HG03025 (cell line): ENCODE results near the gene NOX5.
"Not testable (repeated sequence)": the region's sequence is repeated elsewhere in the genome, so short reads cannot be mapped to it uniquely, and the experiment has no call there.

Experiments used
- ATAC-seq: cut with Tn5 transposase; IDR thresholded peaks from one replicate; pipeline ENCODE4 v1.9.1; 2021; ENCODE audit warnings: mild to moderate bottlenecking, moderate library complexity; ENCODE audit not compliant: unreplicated experiment, low FRiP score

NOX5 gene

GRCh38 chr15:69014454-69014853 is at the start of gene NOX5:
TSS of gene NOX5 (plus strand) at chr15:69014695. CDS start at chr15:69014736, 41 bp downstream.
- ATAC-seq: no peak

DNA sequence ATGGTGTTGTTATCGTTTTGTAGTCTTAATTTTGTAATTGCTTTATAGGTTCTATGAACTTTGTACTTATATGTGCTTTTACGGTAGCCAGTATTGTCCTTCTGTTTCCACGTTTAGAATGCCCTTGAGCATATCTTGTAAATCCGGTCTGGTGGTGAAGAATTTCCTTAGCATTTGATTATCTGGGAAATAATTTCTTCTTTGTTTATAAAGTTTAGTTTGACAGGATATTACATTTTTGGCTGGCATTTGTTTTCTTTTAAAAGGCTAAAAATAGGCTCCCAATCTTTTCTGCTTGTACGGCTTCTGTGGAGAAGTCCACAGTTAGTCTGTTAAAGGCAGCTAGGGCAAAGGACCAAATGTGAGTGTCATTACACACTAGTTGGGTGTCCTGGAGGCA is 47.5 kb upstream of the NOX5 start:
- ATAC-seq: no peak

- no peak for ATAC-seq
Measured at GRCh38 chr15:68967948-68968347, 46.5 kb upstream of the NOX5 start.

DNA sequence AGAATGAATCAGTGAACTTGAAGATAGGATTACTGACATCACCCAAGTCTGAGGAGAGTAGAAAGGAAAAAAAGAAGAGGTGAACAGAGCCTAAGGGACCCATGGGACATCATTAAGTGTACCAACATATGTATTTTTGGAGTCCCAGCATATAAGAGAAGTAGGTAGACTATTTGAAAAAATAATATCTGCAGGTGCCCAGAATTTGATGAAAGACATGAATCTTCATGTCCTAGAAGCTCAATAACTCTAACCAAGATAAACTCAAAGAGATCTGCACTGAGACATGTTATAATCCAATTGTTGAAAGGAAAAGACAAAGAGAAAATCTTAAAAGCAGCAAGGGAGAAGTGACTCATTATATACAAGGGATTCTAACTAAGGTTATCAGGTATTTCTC is 45.2 kb upstream of the NOX5 start:
- no peak for ATAC-seq

GRCh38 chr15:68972201-68973065 is 42.1 kb upstream of the NOX5 start:
- ATAC-seq: no peak

DNA sequence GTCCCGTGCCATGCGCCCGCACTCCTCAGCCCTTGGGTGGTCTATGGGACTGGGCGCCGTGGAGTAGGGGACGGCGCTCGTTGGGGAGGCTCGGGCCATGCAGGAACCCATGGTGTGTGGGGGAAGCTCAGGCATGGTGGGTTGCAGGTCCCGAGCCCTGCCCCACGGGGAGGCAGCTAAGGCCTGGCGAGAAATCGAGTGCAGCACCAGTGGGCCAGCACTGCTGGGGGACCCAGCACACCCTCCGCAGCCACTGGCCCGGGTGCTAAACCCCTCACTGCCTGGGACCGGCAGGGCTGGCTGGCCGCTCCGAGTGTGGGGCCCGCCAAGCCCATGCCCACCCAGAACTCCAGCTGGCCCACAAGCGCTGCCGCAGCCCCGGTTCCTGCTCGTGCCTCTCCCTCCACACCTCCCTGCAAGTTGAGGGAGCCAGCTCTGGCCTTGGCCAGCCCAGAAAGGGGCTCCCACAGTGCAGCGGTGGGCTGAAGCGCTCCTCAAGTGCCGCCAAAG is 38.8 kb upstream of the NOX5 start:
- ATAC-seq: not testable (repeated sequence)

- ATAC-seq: not testable (repeated sequence)
Measured at GRCh38 chr15:68977426-68977825, 37.1 kb upstream of the NOX5 start.

GRCh38 chr15:68979006-68979405 is 35.5 kb upstream of the NOX5 start:
- no peak for ATAC-seq

GRCh38 chr15:68979816-68980215 is 34.7 kb upstream of the NOX5 start:
- ATAC-seq: no peak

- ATAC-seq: no peak
Measured at GRCh38 chr15:68980786-68981185, 33.7 kb upstream of the NOX5 start.

- ATAC-seq: no peak
Measured at GRCh38 chr15:68981941-68982340, 32.6 kb upstream of the NOX5 start.

- no peak for ATAC-seq
Measured at GRCh38 chr15:68982976-68983563, 31.4 kb upstream of the NOX5 start.

GRCh38 chr15:68983961-68984481 is 30.5 kb upstream of the NOX5 start:
- no peak for ATAC-seq

- no peak for ATAC-seq
Measured at GRCh38 chr15:68984586-68984985, 29.9 kb upstream of the NOX5 start.

DNA sequence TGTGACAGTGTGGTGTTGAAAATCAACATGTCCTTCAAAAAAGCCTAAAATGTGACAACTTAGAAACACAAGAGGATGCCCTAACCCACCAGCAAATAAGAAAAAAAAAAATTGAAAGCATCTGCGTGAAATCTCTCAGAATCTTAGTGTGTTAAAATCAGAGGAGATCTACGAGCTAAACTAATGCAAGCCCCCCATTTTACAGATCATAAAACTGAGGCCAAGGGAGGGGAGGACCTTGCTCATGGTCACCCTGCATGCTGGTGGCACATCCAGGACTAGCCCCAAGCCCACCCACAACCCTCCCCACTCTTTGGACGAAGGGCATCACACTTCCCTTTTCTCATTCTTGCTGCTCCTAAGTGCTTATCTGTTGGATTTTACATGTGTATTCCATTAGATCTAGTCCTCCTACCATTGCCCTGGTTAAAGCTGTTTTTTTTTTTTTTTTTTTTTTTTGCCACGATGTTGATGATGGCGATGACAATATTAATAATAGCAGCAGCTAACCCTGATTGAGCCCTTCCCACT is 29.1 kb upstream of the NOX5 start:
- ATAC-seq: no peak

DNA sequence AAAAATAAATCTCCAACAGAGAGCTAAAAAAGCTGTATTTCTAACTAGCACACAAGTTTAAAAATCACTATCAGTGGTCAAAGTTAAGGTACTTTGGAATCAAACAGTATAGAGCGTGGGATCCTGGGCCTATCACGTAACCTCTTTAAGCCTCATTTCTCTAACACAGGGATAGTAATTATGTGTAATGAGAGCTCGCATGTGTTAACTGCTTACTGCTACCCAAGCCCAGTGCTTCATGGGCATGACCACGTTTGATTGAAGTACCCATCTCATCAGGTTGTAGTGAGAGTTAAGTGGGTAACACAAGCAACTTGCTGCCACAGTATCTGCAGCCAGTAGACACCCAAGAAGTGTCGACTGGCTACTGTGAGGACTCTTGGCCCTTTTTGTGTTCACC is 28.2 kb upstream of the NOX5 start:
- no peak for ATAC-seq

- no peak for ATAC-seq
Measured at GRCh38 chr15:68987120-68987519, 27.4 kb upstream of the NOX5 start.

DNA sequence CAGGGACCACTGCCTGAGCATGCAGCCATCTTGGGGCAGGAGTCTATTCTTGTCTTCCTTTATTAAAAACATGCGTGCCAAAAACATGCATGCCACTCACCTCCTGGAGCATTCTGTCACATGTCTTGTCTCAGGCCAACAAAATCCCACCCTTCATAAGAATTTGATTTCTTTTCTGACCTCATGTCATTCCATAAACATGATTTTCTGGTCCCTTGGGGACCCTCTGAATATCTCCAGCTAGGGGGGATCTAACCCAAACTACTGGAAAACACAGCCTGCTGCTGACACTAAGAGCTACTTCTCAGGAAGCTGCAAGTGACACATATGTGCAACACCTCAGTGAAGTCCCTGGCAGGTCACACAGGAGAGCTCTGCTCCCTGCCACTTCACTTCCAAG is 26.8 kb upstream of the NOX5 start:
- ATAC-seq: no peak

GRCh38 chr15:68989541-68990230 is 24.8 kb upstream of the NOX5 start:
- ATAC-seq: no peak

DNA sequence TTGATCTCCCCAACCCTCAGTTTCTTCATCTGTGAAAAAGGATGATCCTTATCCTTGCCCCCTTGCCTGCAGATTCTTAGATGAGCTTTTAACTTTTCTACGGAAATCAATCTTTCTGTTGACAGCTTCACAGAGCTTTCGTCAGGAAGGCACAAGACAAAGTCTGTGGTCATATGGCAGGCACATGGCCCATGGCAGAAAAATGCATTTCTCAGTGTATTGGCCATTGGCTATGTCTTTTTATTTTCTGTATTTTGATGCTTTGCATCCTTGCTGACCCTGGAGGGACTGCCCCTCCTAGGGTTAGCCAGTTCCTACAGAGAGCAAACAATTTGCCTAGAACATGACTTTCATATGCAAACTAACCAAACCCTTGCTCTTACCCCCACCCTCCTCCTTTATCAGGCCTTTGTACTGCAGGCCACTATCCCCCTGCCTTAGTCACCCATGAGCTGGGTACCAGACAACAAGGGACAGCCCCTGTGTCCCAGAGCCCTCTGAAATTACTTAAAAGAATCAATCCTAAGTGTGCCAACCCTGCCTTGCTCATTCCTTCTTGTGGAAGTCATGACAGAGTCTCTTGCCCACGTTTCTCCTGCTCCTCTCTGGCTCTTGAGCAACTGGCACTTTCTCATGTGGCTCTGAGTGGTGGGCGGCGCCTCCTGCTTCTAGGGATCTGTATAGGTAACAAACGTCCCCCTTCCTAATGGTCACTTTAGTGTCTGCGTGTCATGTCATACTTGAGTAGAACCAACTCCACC is 24.1 kb upstream of the NOX5 start:
- no peak for ATAC-seq
